GM12891 (cell line): ENCODE measurements around the gene TADA1.

Experiments used
- DNase-seq: peaks from one replicate; pipeline ENCODE4 v3.0.0; 2011; ENCODE audit warnings: low spot score; ENCODE audit not compliant: insufficient read length
- FAIRE-seq: peaks from 2 replicates; lab custom pipeline; 2011; peaks lifted over from hg19 to GRCh38; lab: Jason Lieb, UNC
- PAX5 ChIP-seq: IDR thresholded peaks from 2 replicates; pipeline ENCODE4 v1.6.1; 2011; ENCODE audit warnings: low read length, moderate library complexity, mild to moderate bottlenecking; ENCODE audit not compliant: insufficient read depth, severe bottlenecking
- POLR2A ChIP-seq: IDR thresholded peaks from 2 replicates; pipeline ENCODE4 v1.6.1; 2011; ENCODE audit warnings: low read depth, low read length, control low read depth
- POLR2AphosphoS5 ChIP-seq: IDR thresholded peaks from 2 replicates; pipeline ENCODE4 v1.6.1; 2011; ENCODE audit warnings: low read depth, low read length, control low read depth
- POU2F2 ChIP-seq: IDR thresholded peaks from 2 replicates; pipeline ENCODE4 v1.6.1; 2011; ENCODE audit warnings: low read depth, mild to moderate bottlenecking, control low read depth, low read length, moderate library complexity
- SPI1 ChIP-seq: IDR thresholded peaks from 2 replicates; pipeline ENCODE4 v1.6.1; 2011; ENCODE audit warnings: low read depth, low read length, control low read depth
- TAF1 ChIP-seq: IDR thresholded peaks from 2 replicates; pipeline ENCODE4 v1.6.1; 2011; ENCODE audit warnings: low read depth, low read length, control low read depth

TADA1 gene

DNA sequence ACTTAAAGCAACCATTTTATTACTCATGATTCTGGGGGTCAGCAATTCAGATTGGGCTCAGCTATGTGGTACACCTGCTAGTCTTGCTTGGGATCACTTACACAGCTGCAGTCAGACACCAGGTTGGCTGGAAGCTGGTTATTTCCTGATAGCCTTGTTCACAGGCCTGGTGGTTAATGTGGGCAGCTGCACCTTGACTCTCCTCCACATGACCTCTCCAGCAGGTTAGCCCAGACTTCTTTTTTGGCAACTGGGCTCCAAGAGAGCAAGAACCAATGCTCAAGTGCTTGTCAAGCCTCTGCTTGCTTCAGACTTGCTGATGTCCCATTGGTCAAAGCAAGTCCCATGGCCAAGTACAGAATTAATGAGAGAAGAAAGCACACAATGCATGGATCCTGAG is 48.6 kb downstream of the TADA1 start:
- TF ChIP-seq POLR2AphosphoS5: no peak
- no peak for TF ChIP-seq POU2F2
- no peak for TF ChIP-seq TAF1
- no peak for TF ChIP-seq POLR2A
- no peak for TF ChIP-seq SPI1
- TF ChIP-seq PAX5: no peak
- FAIRE-seq (no peak), DNase-seq (no peak)

DNA sequence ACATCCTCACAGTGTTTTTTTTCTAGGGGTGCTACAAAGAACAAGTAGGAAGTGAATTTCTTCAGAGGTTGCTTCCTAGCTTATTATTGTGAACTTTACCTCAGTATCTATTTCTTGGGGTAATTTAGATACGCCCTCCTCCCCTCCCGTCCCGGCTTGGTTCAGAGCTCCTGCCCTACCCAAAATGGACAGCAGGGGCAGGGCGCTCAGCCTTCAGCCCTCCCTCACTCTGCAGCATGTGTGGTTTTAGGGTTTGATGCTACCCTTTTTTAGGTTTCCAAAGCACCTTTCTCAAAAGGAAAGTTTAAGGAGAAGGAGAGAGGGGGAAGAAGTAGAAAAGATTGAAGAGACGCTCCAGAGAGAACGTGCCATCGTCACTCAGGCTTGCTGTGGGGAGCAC is 53.7 kb downstream of the TADA1 start:
- FAIRE-seq: no peak
- DNase-seq: no peak

DNA sequence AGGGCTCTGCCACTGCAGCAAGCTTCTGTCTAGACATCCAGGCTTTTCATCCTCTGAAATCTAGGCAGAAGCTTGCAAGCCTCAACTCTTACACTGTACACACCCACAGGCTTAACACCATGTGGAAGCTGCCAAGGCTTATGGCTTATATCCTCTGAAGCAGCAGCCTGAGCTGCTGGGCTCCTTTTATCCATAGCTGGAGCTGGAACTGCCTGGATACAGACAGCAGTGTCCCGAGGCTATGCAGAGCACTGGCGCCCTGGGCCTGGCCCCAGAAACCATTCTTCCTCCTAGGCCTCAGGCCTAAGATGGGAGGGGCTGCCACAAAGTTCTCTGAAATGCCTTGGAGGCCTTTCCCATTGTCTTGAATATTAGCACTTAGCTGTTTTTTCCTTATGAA is 56.1 kb downstream of the TADA1 start:
- FAIRE-seq (no peak), DNase-seq (no peak)
- TF ChIP-seq POLR2AphosphoS5: no peak
- TF ChIP-seq SPI1: no peak
- TF ChIP-seq POU2F2: no peak
- no peak for TF ChIP-seq POLR2A
- TF ChIP-seq TAF1: no peak
- TF ChIP-seq PAX5: no peak

More for the DNA sequence above, 53.7 kb downstream of the TADA1 start:
- no peak for TF ChIP-seq POLR2A
- no peak for TF ChIP-seq SPI1

DNA sequence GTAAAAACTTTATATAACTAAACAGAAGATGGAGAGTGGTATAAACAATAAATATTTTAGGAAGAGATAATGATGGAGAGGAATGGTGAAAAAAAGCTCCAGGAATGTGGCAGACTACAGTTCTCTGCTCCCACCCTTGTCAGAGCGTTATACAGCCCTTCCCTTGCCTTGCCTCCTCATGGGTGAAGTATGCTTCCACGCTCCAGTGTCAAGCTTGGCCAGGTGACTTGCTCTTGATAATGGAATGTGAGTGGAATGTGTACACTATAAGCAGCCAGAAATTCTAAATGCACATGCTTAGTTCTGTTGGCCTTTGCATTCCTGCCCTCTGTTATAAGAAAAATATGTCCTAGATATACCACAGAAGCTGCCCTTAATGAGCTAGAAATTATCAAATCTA is 61.5 kb downstream of the TADA1 start:
- no peak for TF ChIP-seq PAX5
- no peak for TF ChIP-seq SPI1
- TF ChIP-seq POLR2AphosphoS5: no peak
- no peak for TF ChIP-seq POLR2A
- no peak for TF ChIP-seq POU2F2
- no peak for TF ChIP-seq TAF1
- no peak for FAIRE-seq
- DNase-seq: no peak

DNA sequence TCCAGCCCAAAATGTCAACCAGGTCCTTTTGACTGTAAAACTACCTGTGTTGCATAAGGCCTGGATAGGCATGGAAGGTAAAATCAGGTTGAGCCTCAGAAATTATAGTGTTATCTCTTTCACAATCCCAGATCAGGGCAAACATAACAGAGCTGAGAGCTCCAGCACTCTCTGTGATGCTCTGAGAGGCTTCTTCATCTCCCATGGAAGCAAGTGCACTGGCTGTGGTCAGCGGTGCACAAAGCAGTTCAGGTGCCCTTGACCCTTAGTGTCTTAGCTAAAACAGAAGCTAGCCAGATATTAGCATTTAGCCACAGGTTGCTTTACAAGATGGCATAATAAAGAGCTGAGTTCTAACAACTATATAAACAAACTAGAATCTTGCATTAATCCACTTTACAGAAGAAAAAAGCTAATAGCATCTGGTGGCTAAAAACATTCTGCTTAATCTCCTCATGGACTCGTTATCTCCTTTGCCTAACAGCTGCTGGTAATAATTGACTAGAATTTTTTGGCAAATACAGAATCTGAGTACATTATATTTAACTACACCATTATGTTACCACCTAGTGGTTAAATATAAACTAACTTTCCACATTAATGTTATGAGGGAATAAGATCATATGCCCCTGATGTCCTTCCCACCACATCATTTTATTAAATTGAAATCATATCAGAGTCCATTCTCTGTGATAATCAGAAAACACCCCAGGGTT is 62.4 kb downstream of the TADA1 start:
- no peak for TF ChIP-seq POU2F2
- no peak for TF ChIP-seq PAX5
- no peak for TF ChIP-seq POLR2A
- no peak for TF ChIP-seq POLR2AphosphoS5
- no peak for TF ChIP-seq SPI1
- TF ChIP-seq TAF1: no peak
- DNase-seq (no peak), FAIRE-seq (no peak)

DNA sequence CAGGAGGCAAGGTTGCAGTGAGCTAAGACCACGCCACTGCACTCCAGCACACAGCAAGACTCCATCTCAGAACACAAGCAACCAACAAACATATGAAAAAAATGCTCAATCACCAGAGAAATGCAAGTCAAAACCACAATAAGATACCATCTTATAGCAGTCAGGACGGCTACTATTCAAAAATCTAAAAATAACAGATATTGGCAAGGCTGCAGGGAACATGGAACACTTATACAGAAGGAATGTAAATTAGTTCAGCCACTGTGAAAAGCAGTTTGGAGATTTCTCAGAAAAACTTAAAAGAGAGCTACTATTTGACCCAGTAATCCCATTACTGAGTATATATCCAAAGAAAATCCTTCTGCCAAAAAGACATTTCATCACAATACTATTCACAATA is 64.4 kb downstream of the TADA1 start:
- TF ChIP-seq POLR2A (no peak), TAF1 (no peak), SPI1 (no peak), POLR2AphosphoS5 (no peak), PAX5 (no peak)
- DNase-seq (no peak), FAIRE-seq (no peak)

DNA sequence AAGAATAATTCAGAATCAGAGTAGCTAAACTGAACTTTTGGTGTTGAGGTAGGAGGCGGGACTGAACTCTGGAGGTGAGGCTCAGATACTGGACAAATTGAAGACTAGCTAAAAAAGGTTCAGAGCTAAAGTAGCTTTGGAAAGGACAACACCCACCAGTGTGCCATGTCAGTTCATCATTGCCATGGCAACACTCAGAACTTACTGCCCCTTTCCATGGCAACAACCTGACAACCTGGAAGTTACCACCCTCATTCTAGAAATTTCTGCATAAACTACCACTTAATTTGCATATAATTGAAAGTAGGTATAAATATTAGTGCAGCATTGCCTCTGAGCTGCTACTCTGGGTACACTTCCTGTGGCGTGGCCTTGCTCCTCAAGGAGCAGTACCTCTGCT is 67.1 kb downstream of the TADA1 start:
- TF ChIP-seq SPI1 (no peak), POU2F2 (no peak), PAX5 (no peak), POLR2A (no peak), POLR2AphosphoS5 (no peak)
- DNase-seq: no peak
- FAIRE-seq: no peak
